ENCODE data around the gene LYPD3.

Gene LYPD3

GRCh38 chr19:43498233-43498842 lies 32.9 kb upstream of the LYPD3 start:
- H3K4me3 ChIP-seq (replicated peaks; ENCODE audit: low read depth, low read length), result no peak overlapping the region
- DNase-seq (ENCODE audit: low read depth), result no peak
- no peak for TF ChIP-seq CTCF (IDR thresholded peaks at IDR 0.05; ENCODE audit: low read length, missing control alignments)

GRCh38 chr19:43496960-43497359 lies 31.6 kb upstream of the LYPD3 start:
- no peak for TF ChIP-seq CTCF (IDR thresholded peaks at IDR 0.05; ENCODE audit: low read length, missing control alignments)
- DNase-seq (ENCODE audit: low read depth), result no peak
- H3K4me3 ChIP-seq (replicated peaks; ENCODE audit: low read depth, low read length), result no peak overlapping the region

- no peak for DNase-seq (ENCODE audit: low read depth)
- TF ChIP-seq CTCF (IDR thresholded peaks at IDR 0.05; ENCODE audit: low read length, missing control alignments), result no peak
- H3K4me3 ChIP-seq (replicated peaks; ENCODE audit: low read depth, low read length), result no peak overlapping the region
Measured at GRCh38 chr19:43495082-43495481, 29.7 kb upstream of the LYPD3 start.

- no peak overlapping the region for H3K4me3 ChIP-seq (replicated peaks; ENCODE audit: low read depth, low read length)
- no peak for TF ChIP-seq CTCF (IDR thresholded peaks at IDR 0.05; ENCODE audit: low read length, missing control alignments)
- no peak for DNase-seq (ENCODE audit: low read depth)
Measured at GRCh38 chr19:43490759-43491158, 25.4 kb upstream of the LYPD3 start.

- no peak for DNase-seq (ENCODE audit: low read depth)
- TF ChIP-seq CTCF (IDR thresholded peaks at IDR 0.05; ENCODE audit: low read length, missing control alignments), result no peak
- H3K4me3 ChIP-seq (replicated peaks; ENCODE audit: low read depth, low read length), result no peak overlapping the region
Measured at GRCh38 chr19:43489979-43490599, 24.7 kb upstream of the LYPD3 start.

- no peak for DNase-seq (ENCODE audit: low read depth)
- TF ChIP-seq CTCF (IDR thresholded peaks at IDR 0.05; ENCODE audit: low read length, missing control alignments), result no peak
- H3K4me3 ChIP-seq (replicated peaks; ENCODE audit: low read depth, low read length), result no peak overlapping the region
Measured at GRCh38 chr19:43489310-43489709, 23.9 kb upstream of the LYPD3 start.

GRCh38 chr19:43488179-43488578 lies 22.8 kb upstream of the LYPD3 start:
- no peak for DNase-seq (ENCODE audit: low read depth)
- no peak overlapping the region for H3K4me3 ChIP-seq (replicated peaks; ENCODE audit: low read depth, low read length)
- no peak for TF ChIP-seq CTCF (IDR thresholded peaks at IDR 0.05; ENCODE audit: low read length, missing control alignments)

Measured in fibroblast of pulmonary artery (primary cell).